GF-D8 (cell line): Measurements from ENCODE around the gene TMEM270.
A peak's percentile ranks its signal among the peaks of the same experiment; 100 is the strongest.
"Not testable (repeated sequence)": the region's sequence is repeated elsewhere in the genome, so short reads cannot be mapped to it uniquely, and the experiment has no call there.

Source experiments
- DNase-seq: peaks from one replicate; lab custom pipeline; 2025; lab: John Stamatoyannopoulos, UW

Gene TMEM270

DNA sequence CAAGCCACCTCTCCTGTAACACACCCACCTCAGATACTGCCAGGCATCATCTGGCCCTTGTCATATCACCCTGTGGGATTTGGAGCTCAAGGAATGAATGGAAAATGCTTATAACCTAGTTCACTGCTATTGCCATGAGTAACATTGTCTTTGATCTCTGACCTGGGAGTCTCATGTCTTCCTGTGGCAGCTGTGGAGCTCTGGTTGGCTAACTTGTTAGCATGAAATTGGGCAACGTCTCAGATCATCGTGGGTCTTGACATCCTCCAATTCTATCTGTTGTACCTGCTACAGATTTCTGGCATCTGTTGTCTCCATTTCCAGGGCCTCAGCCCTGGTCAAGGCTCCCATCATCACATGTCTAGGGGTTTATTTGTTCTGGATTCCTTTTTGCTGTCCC lies 2.2 kb upstream of the TMEM270 start:
- DNase-seq: no peak

DNA sequence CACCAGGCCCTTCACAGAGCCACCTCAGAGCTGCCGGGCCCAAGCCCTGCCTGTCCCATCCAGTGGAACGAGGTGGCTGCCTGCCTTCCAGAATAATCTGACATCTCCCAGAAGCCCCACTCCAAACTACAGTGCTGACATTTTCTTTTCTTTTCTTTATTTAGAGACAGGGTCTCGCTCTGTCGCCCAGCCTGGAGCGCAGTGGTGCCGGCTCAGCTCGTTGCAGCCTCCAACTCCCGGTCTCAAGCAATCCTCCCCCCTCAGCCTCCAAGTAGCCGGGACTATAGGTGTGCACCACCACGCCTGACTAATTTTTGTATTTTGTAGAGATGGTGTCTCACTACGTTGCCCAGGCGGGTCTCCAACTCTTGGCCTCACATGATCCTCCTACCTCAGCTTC lies 346 bp downstream of the TMEM270 start:
- DNase-seq: no peak

DNA sequence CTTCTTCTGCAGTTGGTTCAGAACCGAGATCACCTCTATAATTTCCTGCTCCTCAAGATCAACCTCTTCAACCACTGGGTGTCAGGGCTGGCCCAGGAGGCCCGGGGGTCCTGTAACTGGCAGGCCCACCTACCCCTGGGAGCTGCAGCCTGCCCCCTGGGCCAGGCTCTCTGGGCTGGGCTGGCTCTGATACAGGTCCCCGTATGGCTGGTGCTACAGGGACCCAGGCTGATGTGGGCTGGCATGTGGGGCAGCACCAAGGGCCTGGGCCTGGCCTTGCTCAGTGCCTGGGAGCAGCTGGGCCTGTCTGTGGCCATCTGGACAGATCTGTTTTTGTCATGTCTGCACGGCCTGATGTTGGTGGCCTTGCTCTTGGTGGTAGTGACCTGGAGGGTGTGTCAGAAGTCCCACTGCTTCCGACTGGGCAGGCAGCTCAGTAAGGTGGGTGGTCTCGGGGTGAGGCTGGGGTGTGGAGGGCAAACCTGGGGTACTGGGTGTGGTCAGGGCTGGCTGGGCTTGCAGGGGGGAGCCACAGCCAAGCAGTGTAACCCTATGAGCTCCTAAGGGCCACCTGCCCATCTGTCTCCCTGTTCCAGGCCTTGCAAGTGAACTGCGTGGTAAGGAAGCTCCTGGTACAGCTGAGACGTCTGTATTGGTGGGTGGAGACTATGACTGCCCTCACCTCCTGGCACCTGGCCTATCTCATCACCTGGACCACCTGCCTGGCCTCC lies 4.2 kb downstream of the TMEM270 start:
- no peak for DNase-seq

DNA sequence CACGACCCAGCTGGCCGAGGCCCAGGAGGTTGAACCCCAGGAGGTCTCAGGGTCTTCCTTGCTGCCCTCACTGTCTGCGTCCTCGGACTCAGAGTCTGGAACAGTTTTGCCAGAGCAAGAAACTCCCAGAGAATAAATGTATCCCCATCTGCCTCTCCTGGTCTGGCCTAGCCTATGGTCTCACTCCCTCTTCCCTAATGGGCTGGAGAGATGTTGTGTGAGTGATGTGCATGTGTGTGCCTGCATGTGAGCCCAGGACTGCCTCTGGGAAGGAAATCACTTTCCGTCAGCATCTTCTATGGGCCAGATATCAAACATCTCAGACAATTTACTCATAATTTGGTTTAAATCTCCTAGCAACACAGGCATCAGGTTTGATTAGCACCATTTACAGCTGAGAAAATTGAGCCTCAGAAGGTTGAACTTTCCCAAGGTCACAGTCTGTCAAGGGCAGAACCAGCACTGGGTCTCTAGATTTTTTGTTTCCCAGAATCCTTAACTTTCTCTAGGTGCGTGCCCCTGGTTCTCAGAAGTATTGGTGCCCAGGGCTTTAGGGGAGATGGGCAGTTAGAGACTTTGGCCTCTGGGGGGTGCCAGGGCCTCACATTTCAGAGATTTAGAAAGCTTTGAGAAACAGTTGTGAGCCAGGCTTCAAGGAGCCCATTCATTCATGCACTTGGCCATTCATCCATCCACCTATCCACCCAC lies 4.9 kb downstream of the TMEM270 start:
- DNase-seq: peak; percentile 20

DNA sequence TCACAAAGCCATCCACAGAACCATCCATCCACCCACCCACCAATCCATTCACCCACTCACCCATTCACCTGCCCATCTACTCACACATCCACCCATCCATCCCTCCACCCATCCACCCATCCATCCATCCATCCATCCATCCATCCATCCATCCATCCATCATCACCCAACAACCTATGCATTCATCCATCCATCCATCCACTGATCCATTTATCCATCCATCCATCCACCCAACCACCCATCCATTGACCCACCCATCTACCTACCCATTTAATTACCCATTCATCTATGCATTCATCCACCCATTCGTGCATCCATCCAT lies 5.4 kb downstream of the TMEM270 start:
- no peak for DNase-seq

DNA sequence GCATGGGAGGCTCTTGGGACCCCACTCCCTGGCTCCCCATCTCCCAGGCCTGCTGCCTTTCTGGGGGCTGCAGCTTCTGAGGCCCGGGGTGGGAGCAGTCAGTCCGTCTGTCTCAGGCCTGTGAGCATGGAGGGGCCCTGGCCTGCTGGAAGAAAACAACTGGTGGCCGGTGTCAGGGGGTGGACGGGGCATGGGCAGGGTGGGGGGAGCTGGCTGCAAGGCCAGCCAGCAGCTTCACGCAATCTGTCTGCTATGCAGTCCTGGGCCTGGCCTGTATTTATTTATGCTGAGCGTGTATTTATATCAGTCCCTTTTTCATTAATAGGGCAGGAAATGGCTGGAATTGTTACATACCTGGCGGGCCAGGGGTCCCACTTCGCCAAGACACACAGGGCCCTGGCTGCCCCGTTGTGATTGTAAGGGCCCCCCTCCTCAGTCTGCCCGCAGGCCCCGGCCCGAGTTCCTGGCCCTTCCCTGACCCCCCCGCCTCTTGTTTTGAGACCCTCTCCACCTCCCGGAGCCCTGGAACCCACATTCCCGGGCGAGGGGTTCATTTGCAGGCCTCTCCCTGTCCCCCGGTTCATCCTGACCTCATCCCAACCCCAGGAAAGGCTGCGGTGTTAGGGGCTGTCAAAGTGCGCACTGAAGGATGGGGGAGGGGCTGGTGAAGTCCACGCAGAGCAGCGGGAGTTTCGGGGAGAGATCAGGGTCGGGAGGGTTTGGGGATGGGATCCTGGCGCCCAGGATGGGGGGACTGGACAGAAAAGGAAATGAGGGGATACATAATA lies 8.2 kb downstream of the TMEM270 start:
- no peak for DNase-seq

DNA sequence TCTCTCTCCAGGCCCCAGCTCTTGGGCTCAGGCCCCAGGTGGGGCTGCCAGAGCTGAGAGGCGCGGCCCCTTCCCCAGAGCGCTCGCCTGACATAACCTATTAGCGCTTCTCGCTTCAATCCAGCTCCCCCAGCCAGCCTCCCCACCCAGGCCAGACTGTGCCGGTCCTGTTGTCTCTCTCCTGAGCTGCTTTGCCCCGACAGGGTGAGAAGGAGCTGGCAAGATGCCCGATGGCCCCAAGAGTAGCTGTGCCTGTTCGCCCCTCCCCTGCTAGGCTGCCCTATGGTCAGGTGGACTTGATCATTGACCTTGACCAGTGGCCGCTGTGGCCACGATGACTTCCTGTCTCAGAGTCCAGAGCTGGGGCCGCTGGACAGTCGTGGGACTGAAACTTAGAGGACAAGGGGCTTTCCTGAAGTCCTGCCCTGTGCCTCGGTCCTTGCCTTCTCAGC lies 9.1 kb downstream of the TMEM270 start:
- DNase-seq: no peak

DNA sequence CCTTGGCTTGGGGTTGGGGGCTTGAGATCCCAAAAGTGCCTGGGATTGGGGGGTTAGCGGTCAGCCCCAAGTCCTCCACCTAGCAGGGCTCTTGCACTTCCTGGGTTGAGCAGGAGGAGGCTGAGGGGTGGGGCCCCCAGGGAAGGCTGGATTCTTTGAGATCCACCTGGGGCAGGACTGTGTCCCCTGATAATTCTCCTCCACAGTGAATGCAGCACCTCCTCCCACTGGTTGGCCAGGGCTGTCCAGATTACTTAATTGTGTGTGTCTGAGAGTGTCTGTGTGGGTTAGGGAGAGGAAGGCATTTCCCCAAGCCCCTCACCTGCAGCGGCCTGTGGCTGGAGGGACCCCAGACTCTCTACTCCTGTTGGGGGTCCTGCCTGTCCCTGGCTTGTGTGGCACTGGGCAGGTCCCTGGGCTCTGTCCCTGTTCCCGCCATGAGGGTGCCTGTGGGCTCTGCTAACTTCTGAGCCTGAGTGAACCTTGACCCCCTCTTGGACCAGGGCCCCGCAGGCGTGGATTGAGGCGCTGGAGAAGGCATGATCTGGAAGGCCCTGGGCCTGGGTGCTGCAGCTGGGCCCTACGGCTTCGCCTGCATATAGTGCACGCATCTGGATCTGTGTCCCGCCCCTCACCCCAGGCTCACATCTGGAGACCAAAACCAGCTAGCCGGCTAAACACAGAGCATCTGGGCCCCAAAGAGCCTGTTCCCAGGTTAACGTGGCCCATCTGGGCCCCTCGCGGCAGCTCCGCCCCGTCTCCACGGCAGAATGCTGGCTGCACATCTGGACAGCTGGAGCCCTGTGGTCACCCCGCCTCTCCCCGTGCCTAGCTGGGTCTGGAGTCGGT lies 10.4 kb downstream of the TMEM270 start:
- no peak for DNase-seq

DNA sequence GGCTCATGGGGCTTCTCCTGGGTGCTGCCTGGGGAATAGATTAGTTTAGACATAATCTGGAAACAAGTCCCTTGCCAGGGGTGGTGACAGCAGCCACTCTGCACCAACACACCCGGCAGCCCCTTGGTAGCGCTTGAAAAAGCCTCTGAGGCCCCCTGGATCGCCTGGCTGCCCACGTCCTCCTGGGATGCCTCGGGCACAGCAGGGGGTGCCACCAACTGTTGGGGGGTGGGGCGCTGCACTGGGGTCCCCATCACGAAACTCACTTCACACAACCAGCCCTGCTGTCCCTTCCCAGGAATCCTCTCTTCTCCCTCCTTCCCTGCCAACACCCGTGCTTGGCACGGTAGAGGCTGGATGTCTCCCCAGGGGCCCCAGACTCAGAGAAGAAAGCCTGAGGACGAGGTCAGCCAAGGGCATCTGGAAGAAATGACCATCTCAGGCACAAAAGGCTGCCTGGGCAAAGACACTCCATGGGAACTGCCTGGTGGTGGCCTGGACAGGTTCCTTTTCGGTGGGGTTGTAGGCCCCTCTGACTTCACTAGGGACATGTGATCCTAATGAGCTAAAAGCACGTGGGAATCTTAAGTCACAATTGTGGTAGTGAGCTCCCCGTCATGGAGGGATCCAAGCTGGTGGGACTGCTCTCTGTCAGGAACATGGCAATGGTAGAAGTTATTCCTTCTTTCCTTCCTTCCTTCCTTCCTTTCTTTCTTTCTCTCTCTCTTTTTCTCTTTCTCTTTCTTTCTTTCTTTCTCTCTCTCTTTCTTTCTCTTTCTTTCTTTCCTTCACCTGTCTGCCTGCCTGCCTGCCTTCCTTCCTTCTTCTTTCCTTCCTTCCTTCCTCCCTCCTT lies 11.3 kb downstream of the TMEM270 start:
- no peak for DNase-seq

DNA sequence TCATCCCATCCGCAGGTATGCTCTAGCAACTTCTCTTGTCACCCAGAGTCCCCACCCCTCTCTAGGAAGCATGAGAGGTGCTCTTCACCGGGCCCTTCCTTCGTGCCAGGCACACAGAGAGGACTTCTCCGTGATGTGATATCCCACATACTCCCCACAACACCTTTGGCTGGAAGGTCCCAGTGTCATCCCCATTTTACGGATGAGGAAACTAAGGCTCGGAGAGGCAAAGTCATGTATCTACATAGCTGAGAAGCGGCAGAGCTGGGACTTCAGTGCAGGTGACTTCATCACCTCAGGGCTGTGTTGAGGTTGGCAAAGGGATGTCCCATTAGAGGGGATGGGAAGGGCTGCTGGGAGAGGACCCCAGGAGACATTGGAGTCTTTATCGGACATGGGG lies 15.4 kb downstream of the TMEM270 start:
- DNase-seq: no peak

DNA sequence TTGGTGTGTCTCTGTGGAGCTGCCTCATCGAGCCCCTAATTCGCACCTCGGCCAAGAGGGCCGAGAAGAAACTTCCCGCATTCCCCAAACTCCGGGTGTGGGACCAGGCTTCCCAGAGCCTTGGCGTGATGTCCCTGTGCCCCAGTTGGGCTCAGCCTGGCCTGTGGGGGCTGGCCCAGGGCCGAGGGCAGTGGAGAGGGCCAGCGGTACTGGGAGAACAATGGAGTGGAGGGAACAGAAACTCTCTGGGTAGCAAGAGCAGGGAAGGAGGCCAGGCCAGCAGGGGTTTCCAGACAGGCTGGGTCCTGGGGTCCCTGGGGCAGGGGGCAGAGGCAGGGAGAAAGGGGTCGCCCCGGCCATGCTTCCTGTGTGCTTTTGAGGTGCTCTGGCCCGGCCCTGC lies 16.0 kb downstream of the TMEM270 start:
- no peak for DNase-seq

DNA sequence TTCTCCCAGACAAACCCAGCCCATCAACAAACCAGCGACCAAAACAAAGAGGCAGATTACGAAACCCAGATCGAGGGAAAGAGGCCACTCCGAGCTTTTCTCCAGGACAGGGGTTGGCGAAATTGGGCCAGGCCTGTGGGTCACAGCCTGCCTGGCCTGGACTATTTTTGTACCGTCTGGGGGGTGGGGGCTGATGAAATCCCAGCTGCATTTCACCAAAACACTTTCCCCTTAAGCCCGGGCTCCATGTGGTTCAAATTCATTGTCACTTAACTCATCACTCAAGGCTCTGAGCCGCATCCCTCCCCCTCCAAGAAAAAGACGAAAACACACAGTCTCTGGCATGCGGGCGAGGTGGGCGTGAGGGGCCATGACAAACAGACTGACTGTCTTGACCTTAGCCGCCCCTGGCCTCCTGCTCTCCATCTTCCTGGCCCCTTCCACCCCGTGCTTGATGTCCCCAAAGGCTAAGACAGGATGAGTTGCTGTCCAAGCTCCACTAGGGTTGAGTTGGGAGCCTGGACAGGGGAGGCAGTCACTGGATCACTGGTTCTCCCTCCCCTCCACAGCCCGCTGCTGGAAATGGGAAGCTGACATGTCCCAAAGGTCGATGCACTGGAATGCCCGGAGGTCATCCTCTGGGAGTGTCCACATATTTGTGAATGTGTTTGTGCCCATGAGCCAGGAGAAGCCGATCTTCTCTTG lies 19.2 kb downstream of the TMEM270 start:
- DNase-seq: no peak

DNA sequence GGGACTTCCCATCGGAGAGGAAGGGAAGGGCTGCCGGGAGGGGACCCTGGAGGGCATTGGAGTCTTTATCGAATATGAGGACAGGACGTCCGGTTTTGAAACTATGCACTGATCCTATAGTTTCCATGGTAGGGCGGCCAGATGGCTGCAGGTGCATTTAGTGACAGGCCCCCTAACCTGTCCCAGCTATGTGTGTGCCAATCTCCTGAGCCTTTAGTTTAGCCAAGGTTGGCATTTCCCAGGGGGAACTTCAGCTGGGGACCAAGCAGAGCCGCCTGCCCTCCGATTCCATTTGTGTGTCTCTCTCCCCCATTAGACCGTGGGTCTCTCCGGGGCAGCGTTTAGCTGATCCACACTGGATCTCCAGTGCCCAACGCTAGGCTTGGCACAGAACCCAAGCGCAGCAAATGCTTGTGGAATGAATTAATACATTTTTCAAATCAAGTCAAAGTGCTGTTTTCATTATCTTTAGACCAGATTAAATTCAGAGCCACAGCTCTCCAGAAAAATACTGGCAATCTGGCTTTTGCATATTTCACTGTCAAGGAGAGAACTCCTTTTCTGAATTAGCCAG lies 19.9 kb downstream of the TMEM270 start:
- DNase-seq: no peak

DNA sequence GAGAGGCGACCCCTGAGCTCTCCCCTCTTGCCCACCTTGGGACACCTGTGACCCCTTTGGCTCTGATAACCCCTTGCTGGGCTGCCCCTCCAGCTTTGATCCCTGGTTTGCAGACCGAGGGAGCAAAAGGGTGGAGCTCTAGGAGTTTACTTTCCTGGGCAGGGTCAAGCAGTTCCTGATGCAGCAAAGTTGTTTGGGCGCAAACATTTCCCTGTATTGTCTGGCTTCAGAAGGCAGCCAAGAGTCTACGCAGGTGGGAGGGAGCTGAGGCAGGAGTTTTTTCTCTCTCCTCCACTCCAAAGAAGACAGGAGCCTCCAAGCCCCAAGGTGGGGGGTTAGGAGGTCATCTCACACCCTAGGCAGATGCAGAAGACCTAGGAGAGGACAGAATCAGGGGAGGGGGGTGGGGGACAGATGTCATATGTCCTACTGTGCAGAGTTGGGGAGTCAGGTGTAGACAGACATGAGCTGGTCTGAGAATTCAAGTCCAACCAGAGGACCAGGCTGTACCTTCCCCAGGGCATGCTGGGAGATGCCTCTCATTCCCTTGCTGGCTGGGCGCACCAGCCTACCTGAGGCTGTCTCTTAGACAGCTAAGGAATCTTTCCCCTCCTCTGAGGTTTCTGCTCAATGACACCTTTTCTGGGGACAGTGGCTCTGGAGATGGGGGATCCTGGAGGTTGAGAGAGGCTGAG lies 20.5 kb downstream of the TMEM270 start:
- no peak for DNase-seq

DNA sequence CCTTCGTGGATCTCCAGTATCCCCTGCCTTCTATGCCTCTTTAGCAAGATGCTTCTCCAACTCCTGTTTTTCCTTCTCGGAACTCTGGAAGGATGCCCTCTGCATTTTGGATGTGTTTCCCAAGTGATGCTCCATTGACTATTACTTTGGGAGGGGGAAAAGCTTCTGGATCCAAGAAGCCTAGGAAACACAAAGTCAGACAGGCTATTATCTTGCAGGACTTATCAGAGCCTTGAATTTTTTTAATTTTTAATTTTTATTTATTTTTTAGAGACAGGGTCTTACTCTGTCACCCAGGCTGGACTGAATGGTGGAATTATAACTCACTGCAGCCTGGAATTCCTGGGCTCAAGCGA lies 21.1 kb downstream of the TMEM270 start:
- no peak for DNase-seq

DNA sequence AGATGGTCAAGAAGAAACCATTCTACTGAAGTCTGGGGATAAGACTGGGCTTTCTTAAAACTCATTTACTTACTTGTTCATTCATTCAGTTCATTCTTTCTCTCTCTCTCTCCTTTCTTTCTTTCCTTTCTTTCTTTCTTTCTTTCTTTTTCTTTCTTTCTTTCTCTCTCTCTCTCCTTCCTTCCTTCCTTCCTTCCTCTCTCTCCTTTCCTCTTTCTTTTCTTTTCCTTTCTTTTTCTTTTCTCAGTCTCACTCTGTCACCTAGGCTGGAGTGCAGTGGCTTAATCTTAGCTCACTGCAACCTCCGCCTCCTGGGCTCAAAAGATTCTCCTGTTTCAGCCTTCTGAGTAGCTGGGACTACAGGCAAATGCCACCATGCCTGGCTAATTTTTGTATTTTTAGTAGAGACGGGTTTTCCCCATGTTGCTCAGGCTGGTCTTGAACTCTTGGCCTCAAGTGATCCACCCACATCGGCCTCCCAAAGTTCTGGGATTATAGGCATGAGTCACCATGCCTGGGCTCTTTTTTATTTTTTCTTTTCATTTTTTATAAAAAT lies 24.0 kb downstream of the TMEM270 start:
- not testable (repeated sequence) for DNase-seq

DNA sequence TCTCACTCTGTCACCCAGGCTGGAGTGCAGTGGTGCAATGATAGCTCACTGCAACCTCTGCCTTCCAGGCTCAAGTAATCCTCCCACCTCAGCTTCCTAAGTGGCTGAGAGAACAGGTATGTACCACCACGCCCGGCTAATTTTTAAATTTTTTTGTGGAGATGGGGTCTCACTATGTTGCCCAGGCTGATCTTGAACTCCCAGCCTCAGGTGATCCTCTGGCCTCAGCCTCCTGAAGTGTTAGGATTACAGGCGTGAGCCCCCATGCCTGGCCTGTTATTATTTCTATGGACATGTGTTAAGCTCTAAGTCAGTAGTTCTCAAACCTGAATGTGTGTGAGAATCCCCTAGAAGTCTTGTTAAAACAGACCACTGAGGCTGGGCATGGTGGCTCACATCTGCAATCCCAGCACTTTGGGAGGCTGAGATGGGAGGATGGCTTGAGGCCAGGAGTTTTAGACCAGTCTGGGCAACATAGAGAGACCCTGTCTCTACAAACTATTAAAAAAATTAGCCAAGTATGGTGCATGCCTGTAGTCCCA lies 24.5 kb downstream of the TMEM270 start:
- DNase-seq: no peak

DNA sequence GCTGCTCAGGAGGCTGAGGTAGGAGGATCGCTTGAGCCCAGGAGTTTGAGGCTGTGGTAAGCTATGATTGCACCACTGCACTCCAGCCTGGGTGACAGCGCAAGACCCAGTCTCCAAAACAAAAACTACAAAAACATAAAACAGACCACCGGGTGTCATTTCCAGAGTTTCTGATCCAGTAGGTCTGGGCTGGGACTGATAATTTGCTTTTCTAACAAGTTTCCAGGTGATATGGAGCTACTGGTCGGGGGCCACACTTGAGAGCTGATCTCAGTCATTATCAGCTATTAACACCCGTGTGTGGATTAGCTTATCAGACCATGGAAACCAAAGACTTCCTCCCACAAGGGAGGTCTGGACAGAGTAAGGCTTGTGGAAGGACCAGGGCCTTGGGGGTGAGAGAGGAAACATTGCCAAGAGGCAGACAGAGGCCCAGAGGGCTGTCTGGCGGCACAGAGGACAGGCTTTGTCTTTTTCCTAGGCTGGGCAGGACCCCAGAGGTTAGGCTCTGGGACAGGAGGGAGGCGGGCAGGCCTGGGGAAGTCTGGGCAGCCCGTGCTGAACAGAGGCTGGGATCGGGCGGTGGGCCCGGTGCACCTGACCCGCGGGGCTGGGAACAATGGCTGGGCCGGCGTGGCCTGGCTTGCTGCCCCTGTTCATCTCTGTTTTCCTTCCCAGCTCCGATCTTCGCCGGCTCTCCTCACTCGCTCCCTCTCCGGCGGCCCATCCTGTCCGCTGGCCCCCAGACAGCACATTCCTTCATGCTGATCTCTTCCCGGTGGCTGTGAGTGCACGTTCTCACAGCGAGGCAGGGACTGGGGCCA lies 25.2 kb downstream of the TMEM270 start:
- peak; percentile 94 for DNase-seq
